HT-29 (cell line): ENCODE measurements around the gene TOP1. TPM values are rescaled to one million over a fixed set of nuclear protein-coding genes. Genes with fewer than 3 reads are reported as not detected.

ENCODE experiments used
- DNase-seq: peaks from one replicate; pipeline ENCODE4 v3.0.0-alpha.2; 2015; ENCODE audit warnings: low spot score
- total RNA-seq: library from RNA; depleted of rRNA; stranded (reverse); fragments of >200 nt; shearing (Covaris generic); gene quantifications from 2 replicates; pipeline ENCODE4 v1.2.3, GENCODE V29; 2014

TOP1 gene
- total RNA-seq, 1 experiment from 2014 or later: 14.9 TPM

GRCh38 chr20:41035207-41035606 lies 6.6 kb downstream of the TOP1 start:
- DNase-seq: no peak

DNA sequence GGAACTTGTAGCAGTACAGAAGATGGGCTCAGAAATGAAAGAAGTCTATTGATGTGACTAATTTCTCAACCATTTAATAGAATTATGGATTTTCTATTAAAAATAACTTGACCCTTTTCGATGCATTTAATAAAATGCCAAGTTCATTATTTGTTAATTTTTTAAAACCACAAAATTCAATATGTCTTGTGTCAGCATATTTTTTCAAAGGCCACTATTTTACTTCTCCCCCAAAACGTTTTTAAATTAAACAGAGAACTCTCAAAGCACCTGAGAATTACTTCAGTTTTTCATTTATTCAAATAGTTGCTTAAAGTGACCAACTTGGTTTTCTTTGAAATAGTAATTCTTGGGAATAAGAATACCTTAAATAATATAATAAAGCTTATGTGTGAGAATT lies 8.6 kb downstream of the TOP1 start:
- DNase-seq: no peak

DNA sequence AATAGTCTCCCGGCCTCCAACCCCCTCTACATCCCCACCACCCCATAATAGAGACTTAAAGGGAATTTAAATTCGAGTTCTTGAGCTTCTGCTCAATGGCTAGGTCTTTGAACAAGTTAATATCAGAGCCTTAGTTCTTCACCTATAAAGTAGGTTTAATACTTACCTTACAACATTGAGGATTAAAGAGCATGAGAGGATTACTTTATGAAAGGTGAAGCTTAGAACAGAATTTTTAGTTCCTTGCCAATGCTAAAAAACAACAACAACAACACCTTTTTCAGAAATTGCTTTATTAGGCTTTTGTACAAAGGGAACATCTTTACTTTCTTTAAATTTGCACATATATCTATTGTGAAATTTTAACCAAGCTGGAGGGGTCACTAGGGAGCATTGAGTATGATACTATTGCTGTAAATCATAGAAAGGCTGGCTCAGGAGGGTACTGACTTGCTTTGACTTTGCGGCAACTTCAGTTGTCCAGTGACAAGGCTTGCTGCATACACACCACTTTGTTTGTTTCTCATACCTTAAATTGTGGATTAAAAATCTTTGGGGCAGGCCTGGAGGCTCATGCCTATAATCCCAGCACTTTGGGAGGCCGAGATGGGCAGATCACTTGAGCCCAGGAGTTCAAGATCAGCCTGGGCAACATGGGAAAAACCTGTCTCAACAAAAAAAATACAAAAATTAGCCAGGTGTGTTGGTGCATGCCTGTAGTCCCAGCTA lies 9.7 kb downstream of the TOP1 start:
- no peak for DNase-seq

- DNase-seq: no peak
Observed at GRCh38 chr20:41038878-41039404, 10.3 kb downstream of the TOP1 start.

GRCh38 chr20:41040855-41041254 lies 12.2 kb downstream of the TOP1 start:
- no peak for DNase-seq

- no peak for DNase-seq
Observed at GRCh38 chr20:41041693-41042092, 13.1 kb downstream of the TOP1 start.

- no peak for DNase-seq
Observed at GRCh38 chr20:41044409-41045062, 15.9 kb downstream of the TOP1 start.

- no peak for DNase-seq
Observed at GRCh38 chr20:41045671-41046070, 17.0 kb downstream of the TOP1 start.

GRCh38 chr20:41046716-41047115 lies 18.1 kb downstream of the TOP1 start:
- no peak for DNase-seq

- DNase-seq: no peak
Observed at GRCh38 chr20:41047279-41047974, 18.8 kb downstream of the TOP1 start.

DNA sequence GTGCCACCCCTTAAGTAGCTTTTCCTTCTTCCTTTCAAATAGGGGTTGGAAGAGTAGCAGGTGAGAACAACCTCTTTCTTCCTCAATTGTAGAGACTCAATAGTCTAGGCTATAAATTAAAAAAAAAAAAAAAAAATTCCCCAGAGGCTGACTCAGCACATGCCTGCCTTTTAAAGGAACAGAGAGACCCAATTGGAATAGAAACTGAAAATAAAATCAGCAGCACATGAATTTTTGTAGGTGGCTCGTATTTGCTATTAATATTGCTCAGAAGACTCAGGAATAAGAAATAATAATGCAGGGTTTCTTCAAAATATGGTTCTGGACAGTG lies 19.3 kb downstream of the TOP1 start:
- DNase-seq: peak; percentile 58

DNA sequence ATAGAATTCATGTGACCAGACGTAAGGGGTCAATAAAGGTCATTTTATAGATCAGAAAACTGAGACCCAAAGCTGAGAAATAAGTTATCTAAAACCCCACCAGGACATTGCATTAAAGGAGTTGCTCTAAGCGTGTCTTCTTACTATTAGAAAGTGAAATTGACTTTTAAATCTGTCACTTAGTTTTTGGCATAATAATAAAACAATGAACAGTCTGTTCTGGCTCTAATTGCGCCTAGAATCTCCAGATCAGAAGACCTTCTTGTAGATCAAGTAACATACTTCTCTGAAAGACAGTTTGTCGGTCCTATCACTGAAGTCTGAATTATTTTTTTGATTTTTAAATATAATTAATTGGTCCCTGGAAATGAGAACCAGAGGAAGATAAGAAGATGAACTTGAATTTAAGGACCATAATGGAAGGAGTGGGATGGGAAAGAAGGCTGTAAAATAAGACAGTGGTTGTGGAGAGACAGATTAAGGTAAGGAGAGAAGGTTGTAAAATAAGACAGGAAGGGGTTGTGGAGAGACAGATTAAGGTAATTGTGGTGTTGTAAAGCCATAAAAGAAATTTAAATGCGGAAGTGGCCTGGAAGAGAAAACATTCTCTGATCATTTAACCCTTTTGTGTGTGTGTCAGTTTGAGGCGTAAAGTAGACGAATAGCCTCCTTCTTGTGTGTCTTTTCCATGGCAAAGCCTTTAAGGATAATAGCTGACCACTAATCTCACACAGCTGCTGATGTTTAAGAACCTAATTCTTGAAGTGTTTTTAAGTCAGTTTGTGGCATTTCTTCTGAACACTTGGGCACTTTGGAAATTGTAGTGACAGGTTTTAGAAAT lies 20.1 kb downstream of the TOP1 start:
- DNase-seq: peak; percentile 41

- no peak for DNase-seq
Observed at GRCh38 chr20:41049451-41049850, 20.8 kb downstream of the TOP1 start.

- DNase-seq: no peak
Observed at GRCh38 chr20:41050361-41051008, 21.9 kb downstream of the TOP1 start.

DNA sequence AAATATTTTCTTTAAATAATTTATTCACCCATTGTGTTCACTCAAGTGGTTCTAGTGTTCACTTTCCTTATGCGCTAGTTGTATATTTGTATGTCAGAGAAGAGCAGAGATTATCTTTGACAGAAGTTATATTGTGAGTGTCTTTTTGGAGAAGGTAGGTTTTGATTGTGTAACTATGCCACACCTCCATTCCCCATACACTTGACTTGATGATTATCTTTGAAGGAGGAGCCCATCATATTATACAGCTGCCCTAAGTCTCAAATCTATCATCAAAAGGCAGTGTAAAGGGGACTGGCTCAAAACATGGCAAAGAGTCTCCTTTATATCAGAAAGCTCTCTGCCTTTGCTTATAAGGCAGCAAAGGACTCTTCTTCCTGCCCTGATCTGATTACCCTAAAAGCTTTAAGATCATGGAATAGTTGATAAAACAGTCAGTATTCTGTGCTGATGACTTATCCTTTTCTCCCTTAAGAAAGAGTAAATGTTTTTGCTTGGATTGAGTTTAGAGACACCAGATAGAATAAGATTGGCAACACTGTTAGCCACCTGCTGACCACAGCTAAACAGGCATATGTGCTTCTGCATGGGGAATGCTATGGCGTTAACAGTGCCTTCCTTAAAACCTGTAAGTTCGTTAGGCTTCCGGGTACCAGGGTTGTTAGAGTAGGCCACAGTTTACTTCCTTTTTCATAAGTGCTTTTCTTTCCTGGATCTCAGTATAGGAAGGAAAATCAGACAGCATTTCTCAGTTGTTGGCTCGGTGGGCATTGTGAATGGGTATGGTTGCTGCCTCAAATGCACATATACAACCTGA lies 22.6 kb downstream of the TOP1 start:
- DNase-seq: no peak

GRCh38 chr20:41052742-41053419 lies 24.3 kb downstream of the TOP1 start:
- no peak for DNase-seq

- DNase-seq: no peak
Observed at GRCh38 chr20:41054070-41054846, 25.6 kb downstream of the TOP1 start.

GRCh38 chr20:41054847-41055230 lies 26.2 kb downstream of the TOP1 start:
- no peak for DNase-seq

GRCh38 chr20:41055679-41056078 lies 27.1 kb downstream of the TOP1 start:
- no peak for DNase-seq
